Thymus (tissue), 11 donors: ENCODE data around the gene MOB1B. TPM values are rescaled to one million over a fixed set of nuclear protein-coding genes. Genes with fewer than 3 reads are reported as not detected.
"Not testable (repeated sequence)": the region's sequence is repeated elsewhere in the genome, so short reads cannot be mapped to it uniquely, and the experiment has no call there.

Experiments used
- DNase-seq, 9 donors: peaks; one replicate each; pipeline ENCODE4 v3.0.0-alpha.2; 2013; ENCODE audit warnings: low spot score in 9 of 9, low read depth in 6 of 9, missing footprints in 1 of 9
- H3K27ac ChIP-seq, 2 donors: one replicate each; pipeline ENCODE4 v1.5.1; 2013; ENCODE audit warnings: control low read depth in 1 of 2, low read depth in 1 of 2, low read length in 1 of 2, mild to moderate bottlenecking in 1 of 2, moderate library complexity in 1 of 2
- H3K27me3 ChIP-seq, 2 donors: one replicate each; pipeline ENCODE4 v1.5.1; 2013; ENCODE audit warnings: low read length in 1 of 2; ENCODE audit not compliant: control insufficient read depth in 2 of 2, insufficient read depth in 1 of 2
- H3K36me3 ChIP-seq, 2 donors: one replicate each; pipeline ENCODE4 v1.5.1; 2013; ENCODE audit warnings: low read length in 1 of 2, mild to moderate bottlenecking in 1 of 2, moderate library complexity in 1 of 2; ENCODE audit not compliant: control insufficient read depth in 2 of 2, insufficient read depth in 2 of 2
- H3K4me1 ChIP-seq, 2 donors: one replicate each; pipeline ENCODE4 v1.5.1; 2013; ENCODE audit warnings: low read length in 2 of 2; ENCODE audit not compliant: control insufficient read depth in 2 of 2, insufficient read depth in 2 of 2
- H3K4me3 ChIP-seq, 2 donors: one replicate each; pipeline ENCODE4 v1.5.1; 2013; ENCODE audit warnings: low read length in 2 of 2, control low read depth in 1 of 2, mild to moderate bottlenecking in 1 of 2
- H3K9me3 ChIP-seq, 2 donors: one replicate each; pipeline ENCODE4 v1.5.1; 2013; ENCODE audit warnings: low read length in 1 of 2, mild to moderate bottlenecking in 1 of 2; ENCODE audit not compliant: control insufficient read depth in 2 of 2, insufficient read depth in 1 of 2
- WGBS: extraction: QIAGEN DNeasy Blood & Tissue Kit; methylation state at CpG from one replicate; pipeline ENCODE4 v1.1.7; 2013; 5-methylcytosine and 5-hydroxymethylcytosine counted together
- polyA plus RNA-seq: library from polyadenylated mRNA; stranded (reverse); fragments of 200-250 nt; gene quantifications from one replicate; pipeline ENCODE4 v1.2.3, GENCODE V29; 2013
- total RNA-seq: library from RNA; stranded (reverse); fragments of 120-200 nt; gene quantifications from one replicate; pipeline ENCODE4 v1.2.4, GENCODE V29; 2013
- donor health status: healthy.

The MOB1B gene
- total and polyA plus RNA-seq, 2 donors, result 14.4 to 15.1 TPM

DNA sequence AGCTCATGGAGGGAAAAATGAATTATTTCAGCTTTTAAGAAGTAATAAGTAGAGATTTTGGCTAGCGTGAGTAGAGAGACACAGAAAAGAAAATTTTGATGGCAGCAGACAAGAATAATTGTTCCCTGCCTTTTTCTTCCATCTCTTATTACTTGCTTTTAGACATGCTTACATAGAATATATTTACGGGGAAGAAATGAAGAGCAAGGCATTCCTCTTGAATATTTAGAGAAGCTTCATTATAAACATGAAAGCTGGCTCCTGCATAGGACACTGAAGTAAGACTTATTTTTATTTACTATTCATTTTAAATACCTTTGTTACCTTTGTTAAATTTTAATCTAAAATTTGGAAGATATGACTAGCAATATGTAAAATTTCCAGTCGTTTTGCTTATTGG, 123.5 kb downstream of the MOB1B start:
- WGBS, result 96% methylated on average over 3 of the region's 3 CpGs
- Histone ChIP-seq H3K4me3 (no peak overlapping the region), H3K36me3 (peaks cover 16 to 76% of the 10 kb centered on the region in 2 donors), H3K4me1 (no peaks in the 10 kb centered on the region), H3K9me3 (no peaks in the 10 kb centered on the region), H3K27me3 (no peaks in the 10 kb centered on the region), H3K27ac (no peak overlapping the region)
- no peak for DNase-seq

DNA sequence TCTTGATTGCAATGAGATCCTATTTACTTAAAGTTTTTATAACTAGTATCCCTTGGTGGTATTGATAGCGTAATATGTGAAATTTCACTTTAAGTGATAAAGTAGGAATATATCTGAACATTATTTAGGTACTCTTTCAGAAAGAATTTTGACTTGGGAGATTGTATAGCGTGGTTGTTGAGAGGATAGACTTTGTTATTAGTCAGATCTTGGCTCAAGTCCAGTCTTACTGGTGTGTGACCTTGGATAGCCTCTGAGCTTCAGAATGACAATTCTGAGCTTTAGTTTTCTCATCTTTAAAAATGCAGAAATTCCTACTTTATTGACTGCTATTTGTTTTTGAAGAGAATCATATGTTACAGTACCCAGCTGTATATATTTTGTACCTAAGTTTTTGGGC, 123.9 kb downstream of the MOB1B start:
- no peaks in the 10 kb centered on the region for H3K27me3 ChIP-seq
- peaks cover 16 to 77% of the 10 kb centered on the region in 2 donors for H3K36me3 ChIP-seq
- no peaks in the 10 kb centered on the region for H3K4me1 ChIP-seq
- no peak for DNase-seq
- no peaks in the 10 kb centered on the region for H3K9me3 ChIP-seq
- no peak overlapping the region for H3K27ac ChIP-seq
- 94% methylated on average over 2 of the region's 2 CpGs for WGBS
- no peak overlapping the region for H3K4me3 ChIP-seq

DNA sequence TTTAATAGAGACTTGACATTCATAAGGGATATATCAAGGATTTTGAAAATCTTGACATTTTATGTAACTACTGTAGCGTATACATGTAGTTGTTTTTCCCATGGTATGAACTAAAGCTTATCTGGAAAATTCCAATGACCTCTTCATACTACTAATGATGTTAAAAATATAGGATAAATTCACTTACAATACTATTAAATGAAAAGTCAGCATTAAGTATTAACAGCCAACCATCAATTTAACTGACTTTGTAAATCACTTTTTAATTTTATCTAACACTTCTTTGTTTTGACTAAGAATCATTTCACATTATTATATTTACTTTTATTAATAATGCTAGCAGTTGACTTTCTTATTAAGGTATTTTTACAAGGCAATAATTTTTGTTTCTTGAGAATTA, 125.4 kb downstream of the MOB1B start:
- no peaks in the 10 kb centered on the region for H3K27me3 ChIP-seq
- no peak overlapping the region for H3K4me3 ChIP-seq
- no peak for DNase-seq
- peaks cover 30 to 80% of the 10 kb centered on the region in 2 donors for H3K36me3 ChIP-seq
- H3K27ac ChIP-seq, result no peak overlapping the region
- no peaks in the 10 kb centered on the region for H3K4me1 ChIP-seq
- 98% methylated on average over 1 of the region's 1 CpG for WGBS
- no peaks in the 10 kb centered on the region for H3K9me3 ChIP-seq

DNA sequence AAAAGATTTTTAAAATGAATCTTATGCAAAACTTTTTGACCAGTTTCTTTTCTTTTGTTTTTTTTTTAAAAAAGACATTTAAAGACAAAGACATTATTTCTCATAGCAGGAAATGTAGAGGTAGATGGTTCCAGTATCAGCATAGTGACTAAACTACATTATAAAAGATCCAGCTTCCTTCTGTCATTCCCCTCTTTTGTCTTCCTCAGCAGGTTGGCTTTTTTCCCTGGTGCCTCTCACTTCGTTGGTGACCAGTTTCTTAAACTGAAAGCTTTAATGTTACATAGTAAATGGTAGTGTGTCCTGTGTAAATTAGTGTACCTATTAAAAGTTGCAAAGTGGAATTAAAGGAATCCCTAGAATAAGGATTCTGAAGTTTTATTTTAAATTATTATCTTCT, 127.3 kb downstream of the MOB1B start:
- Histone ChIP-seq H3K4me1 (no peaks in the 10 kb centered on the region), H3K36me3 (peaks cover 41 to 77% of the 10 kb centered on the region in 2 donors), H3K4me3 (no peak overlapping the region), H3K9me3 (no peaks in the 10 kb centered on the region), H3K27me3 (no peaks in the 10 kb centered on the region), H3K27ac (no peak overlapping the region)
- WGBS, result 94% methylated on average over 1 of the region's 1 CpG
- no peak for DNase-seq

DNA sequence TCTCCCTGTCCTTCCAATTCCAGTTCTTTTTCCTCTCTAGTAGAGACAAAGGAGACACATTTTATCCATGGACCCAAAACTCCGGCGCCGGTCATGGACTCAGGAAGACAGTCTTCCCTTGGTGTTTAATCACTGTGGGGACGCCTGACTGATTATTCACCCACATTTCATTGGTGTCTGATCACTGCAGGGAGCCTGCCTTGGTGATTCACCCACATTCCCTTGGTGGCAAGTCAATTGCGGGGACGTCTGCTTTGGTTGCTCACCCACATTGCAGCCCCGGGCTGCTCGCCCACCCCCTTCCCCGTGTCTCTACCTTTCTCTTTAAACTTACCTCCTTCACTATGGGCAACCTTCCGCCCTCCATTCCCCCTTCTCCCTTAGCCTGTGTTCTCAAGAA, 129.9 kb downstream of the MOB1B start:
- H3K27me3 ChIP-seq, H3K9me3 ChIP-seq, DNase-seq, H3K4me1 ChIP-seq, H3K27ac ChIP-seq, H3K4me3 ChIP-seq: not testable (repeated sequence)
- WGBS, result 95% methylated on average over 10 of the region's 10 CpGs
- peaks cover 66 to 78% of the 10 kb centered on the region in 2 donors for H3K36me3 ChIP-seq

Other genes starting within 250 kb of the MOB1B start
- gene JCHAIN, start 235.9 kb upstream of the MOB1B start, total RNA-seq, result 48.5 TPM
- 34.7 TPM for gene JCHAIN, start 235.9 kb upstream of the MOB1B start, polyA plus RNA-seq
- gene UTP3, start 213.8 kb upstream of the MOB1B start, total RNA-seq, result 30.5 TPM
- gene UTP3, start 213.8 kb upstream of the MOB1B start, polyA plus RNA-seq, result 53.9 TPM
- gene RUFY3, start 180.4 kb upstream of the MOB1B start, total RNA-seq, result 75.3 TPM
- gene RUFY3, start 180.4 kb upstream of the MOB1B start, polyA plus RNA-seq, result 37.3 TPM
- 118 TPM for gene GRSF1, start 62.5 kb upstream of the MOB1B start, total RNA-seq
- 78.7 TPM for gene GRSF1, start 62.5 kb upstream of the MOB1B start, polyA plus RNA-seq
- 83.1 TPM for gene DCK, start 91.3 kb downstream of the MOB1B start, total RNA-seq
- 49.0 TPM for gene DCK, start 91.3 kb downstream of the MOB1B start, polyA plus RNA-seq